Activated effector memory CD4-positive, alpha-beta T cell treated with Interleukin-2 at 50 U/mL for 16 hours (primary cell): Measurements from ENCODE around the gene RABGEF1.
"Not testable (repeated sequence)": the region's sequence is repeated elsewhere in the genome, so short reads cannot be mapped to it uniquely, and the experiment has no call there.

Experiments
- DNase-seq: peaks from one replicate; pipeline ENCODE4 v3.0.0-alpha.2; 2020

The RABGEF1 gene

DNA sequence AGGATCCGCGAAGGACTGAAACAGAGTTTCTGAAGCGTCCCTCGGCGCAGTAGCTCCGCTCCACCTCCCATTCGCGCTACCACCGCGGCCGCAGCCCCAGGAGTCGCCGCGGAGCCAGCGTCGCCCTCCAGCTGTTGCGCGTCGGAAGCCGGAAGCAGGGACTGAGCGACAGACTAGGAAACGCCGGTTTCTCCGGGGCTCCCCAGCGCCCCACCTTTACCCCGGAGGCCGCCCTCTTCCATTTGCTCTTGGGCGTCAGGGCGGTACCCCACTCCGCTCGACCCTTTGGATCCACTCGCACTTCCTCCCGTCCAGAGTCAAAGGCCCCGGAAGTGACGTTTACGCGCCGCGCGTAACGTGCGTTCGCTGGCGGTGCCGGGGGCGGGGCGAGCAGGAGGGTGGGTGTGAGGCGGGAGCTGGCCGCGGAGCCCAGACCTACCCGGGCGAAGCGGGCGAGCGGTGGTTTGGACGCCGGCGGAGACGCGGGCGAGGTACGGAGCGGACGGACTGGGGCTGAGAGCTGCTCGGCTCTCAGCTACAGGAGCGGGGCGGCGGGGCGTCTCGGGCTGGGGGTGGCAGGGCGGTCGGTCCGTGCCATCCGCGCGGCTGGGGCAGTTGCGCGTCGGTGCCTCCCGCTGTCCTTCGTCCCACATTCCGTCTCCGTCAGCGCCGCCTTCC lies at the start of gene RABGEF1:
TSS of gene RABGEF1 (plus strand) at position 432 of the 678 bp plus-strand sequence. CDS start 31,167 bp downstream, outside the sequence.
- peak; percentile 93 for DNase-seq

DNA sequence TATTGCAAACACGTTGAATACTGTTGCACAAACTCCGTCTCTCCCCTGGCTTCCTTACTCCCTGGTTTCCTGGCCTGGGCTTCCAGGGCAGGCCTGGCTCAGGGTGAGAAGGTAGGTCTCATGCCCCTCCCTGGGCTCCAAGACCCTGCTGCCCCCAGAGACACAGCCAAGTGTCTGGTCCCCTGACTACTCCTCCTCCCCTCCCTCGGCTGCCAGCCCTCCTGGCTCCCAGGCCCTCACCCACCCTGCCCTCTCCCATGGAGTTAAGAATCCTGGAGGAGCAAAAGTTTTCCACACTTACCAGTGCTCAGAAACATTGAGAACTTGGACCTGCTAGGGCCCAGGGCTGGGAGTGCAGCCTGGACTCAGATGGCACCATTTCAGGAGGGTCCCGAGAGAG lies 47.2 kb upstream of the RABGEF1 start:
- DNase-seq = no peak

DNA sequence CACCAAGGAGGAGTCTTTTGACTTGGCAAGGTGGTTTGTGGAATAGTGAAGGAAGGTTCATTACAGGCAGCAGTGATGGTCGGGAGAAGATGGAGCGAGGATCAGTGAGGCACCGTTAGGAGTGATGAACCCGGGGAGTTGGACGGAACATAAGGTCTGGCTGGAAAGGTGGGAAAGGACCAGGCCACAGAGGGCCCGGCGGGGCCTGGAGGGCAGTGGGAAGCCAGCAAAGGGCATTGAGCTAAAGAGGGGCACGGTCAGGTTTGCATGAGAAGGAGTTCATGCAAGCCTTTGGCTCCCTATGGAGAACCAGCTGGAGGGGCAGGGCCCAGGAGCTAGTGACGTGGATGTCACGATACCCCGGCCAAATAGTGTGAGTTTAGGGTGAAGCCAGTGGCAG lies 46.2 kb upstream of the RABGEF1 start:
- no peak for DNase-seq

GRCh38 chr7:66695417-66695816 lies 45.1 kb upstream of the RABGEF1 start:
- not testable (repeated sequence) for DNase-seq

- DNase-seq = not testable (repeated sequence)
Measured at GRCh38 chr7:66696134-66696533, 44.4 kb upstream of the RABGEF1 start.

DNA sequence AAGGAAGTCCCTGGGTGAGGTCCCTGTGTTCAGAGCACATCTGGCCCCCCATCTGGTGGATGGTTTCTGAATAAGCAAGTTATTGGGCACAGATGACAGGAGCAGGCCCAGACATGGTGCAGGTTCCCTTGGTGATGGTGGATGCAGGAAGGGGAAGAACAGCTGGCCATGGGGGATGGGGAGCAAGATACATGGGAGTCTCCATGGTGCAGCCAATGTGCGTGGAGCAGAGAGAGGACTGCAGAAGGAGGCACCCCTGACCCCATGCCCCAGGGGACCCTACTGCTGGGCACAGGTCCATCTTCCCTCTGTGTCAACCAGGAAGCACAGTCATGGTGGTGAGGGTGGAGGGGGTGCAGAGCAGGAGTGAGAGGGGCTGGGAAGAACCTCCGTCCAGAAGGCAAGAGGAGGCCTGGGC lies 43.8 kb upstream of the RABGEF1 start:
- DNase-seq = no peak

DNA sequence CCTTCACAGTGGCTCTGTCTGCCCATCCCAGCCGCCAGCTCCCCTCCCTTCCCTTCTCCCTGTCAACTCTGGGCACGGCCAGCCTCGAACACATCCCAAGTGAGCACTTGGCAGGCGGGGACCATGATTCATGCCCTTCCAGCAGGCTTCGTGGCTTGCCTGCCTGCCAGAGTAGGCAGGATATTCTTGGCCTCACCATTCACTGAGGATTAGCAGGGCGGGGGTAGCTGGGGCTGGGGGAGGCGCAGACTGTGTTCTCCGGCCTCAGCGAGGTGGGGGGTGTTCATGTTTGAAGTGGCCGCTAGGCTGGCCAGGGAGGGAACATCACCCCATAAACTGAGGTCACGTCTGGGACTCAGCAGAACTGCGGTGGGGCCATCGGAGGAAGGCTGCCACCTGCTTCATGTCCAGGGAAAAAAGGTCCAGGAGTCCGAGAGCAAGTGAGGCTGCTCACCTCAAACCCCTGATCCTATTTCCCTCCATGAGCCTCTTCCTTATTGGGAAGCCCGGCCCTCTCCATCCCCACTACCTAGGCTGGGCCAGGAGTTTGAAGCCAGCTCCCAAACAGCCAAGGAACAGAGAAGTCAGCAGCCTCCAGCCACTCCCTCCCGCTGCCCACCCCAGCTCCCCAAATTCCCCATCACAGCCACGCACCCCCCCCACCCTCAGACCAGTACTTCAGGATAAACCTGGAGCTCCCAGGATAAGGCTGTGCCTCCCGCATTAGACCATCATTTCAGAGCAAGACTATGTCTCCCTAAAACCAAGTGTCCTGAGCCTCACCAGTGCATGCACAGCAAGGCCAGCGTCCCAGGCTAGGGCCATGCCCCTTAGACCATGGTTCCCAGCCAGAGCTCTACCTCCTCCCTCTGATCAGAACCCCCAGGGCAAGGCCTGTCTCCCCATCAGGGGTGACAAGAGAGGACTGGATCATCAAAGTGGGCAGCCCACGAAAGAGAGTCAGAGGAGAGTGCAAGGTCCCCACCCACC lies 42.8 kb upstream of the RABGEF1 start:
- DNase-seq = no peak

GRCh38 chr7:66698652-66699205 lies 41.8 kb upstream of the RABGEF1 start:
- no peak for DNase-seq

- no peak for DNase-seq
Measured at GRCh38 chr7:66699998-66700397, 40.5 kb upstream of the RABGEF1 start.

DNA sequence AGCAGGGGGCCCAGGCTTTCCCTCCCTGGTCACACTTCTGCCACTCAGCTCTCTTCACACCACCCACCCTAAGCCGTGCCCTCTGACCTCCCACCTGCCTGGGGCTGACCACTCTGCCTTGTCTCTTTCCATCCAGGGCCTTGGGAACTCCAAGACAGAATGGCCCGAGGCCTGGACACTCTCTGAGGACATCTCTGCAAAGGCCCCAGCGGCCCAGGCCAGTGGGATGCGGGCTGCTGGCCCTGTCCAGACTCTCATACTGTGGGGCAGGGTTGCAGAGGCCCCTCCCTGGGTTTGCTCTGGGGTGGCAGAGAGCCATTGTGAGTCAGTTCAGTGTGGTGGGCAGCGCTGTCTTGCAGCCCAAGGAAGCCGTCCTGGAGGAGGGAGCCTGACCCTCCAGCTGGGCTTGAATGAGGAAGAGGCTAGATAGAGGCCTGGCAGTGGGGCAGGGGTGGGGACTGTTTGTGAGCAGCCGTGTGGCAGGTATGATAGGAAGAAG lies 39.9 kb upstream of the RABGEF1 start:
- DNase-seq = no peak

- no peak for DNase-seq
Measured at GRCh38 chr7:66707825-66708224, 32.7 kb upstream of the RABGEF1 start.

GRCh38 chr7:66710752-66711151 lies 29.8 kb upstream of the RABGEF1 start:
- DNase-seq = not testable (repeated sequence)

DNA sequence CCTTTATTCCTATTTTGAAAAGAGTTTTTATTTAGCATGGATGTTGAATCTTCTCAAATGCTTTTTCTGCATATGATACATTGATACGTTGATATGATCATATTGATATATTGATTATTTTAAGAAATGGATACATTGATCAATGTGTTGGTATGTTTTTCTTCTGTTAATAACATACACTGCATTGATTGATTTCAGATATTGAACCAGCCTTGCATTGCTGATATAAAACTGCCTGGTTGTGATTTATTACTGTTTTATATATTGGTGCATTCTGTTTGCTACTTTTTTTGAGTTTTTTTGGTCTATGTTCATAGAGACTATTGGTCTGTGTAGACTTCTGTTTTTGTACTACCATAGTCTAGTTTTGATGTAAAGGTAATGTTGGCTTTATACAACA lies 26.8 kb upstream of the RABGEF1 start:
- no peak for DNase-seq

DNA sequence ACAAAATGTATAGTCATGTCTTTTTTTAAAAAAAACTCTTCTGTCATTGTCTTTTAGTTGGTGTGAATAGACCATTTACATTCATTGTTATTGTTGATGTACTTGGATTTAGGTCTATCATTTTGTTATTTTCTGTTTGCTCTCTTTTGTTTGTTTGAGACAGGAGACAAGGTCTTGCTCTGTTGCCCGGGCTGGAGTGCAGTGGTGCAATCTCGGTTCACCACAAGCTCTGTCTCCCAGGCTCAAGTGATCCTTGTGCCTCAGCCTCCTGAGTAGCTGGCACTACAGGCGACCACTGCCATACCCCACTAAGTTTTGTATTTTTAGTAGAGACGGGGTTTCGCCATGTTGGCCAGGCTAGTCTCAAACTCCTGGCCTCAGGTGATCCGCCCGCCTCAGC lies 23.9 kb upstream of the RABGEF1 start:
- not testable (repeated sequence) for DNase-seq

- DNase-seq = no peak
Measured at GRCh38 chr7:66720561-66720960, 20.0 kb upstream of the RABGEF1 start.

DNA sequence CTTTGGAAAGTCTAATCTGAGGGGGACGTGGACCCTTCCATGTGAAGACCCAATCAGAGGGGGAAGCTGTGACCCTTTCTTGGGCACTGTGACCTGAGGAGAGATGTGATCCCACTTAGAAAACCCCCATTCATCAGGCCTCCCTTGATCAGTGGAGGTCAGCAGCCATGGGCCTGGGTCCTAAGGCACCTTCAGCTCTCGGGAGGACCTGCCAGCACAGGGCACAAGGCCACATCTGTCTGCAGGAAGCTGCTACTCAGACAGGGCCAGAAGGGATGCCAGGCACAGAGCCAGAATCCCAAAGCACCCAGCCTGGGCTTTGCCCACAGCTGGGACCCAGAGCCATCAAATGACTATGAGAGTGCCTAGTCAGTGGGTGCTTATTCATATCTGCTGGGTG lies 14.7 kb upstream of the RABGEF1 start:
- no peak for DNase-seq

DNA sequence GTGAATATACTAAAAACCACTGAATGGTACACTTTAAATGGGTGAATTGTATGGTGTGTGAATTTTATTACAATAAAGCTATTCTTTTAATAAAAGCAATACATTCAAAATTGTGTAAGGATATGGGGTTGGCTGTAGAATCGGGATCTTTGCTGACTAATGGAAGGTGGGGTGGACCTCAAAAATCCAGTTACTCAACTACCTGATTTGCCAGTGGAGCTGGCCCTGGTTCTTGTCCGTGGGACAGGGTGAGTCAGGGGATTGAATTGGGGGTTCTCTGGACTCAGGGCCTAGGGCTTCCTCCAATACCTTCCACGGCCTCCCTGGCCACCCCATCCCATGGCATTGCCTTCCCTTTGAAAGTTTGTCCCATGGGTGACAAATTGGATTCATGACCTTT lies 13.5 kb upstream of the RABGEF1 start:
- DNase-seq = no peak

DNA sequence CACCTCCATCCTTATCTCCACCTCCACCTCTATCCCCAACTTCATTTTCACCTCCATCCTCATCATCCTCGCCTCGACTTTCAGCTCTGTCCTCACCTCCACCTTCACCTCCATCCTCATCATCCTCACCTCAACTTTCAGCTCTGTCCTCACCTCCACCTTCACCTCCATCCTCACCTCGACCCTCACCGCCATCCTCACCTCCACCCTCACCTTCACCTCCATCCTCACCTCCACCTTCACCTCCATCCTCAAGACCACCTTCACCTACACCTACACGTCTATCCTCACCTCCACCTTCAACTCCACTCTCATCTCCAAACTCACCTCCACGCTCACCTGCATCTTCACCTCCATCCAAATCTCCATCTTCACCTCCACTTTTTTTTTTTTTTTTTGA lies 12.0 kb upstream of the RABGEF1 start:
- no peak for DNase-seq

DNA sequence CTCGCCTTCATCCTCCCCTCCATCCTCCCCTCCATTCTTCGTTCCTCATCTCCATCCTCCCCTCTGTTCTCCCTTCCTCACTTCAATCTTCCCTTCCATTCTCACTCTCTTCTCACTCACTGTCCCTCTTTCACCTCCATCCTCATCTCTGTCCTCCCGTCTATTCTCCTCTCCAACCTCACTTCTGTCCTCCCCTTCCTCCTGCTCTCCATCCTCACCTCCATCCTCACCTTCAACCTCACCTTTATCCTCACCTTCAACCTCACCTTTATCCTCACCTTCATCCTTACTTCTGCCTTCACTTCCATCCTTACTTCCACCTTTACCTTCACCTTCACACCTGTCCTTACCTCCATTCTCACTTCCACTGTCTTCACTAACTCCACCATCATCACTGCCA lies 11.3 kb upstream of the RABGEF1 start:
- no peak for DNase-seq

- no peak for DNase-seq
Measured at GRCh38 chr7:66731986-66732385, 8.5 kb upstream of the RABGEF1 start.

DNA sequence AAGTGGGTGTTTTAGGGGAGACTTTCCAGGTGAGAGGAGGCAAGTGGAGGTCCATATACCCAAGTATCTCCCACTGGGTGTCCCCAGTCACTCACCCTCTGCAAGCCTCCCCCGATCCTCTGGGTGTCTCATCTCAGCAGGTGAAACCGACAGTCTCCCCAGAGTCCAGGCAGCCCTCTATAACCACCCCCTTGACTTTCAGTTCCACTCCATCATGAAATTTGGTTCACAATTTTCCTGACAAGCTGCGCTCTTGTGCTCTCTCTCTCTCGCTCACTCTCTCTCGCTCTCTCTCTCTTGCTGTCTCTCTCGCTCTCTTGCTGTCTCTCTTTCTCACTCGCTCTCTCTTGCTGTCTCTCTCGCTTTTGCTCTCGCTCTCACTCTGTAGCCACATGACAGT lies 8.1 kb upstream of the RABGEF1 start:
- no peak for DNase-seq

DNA sequence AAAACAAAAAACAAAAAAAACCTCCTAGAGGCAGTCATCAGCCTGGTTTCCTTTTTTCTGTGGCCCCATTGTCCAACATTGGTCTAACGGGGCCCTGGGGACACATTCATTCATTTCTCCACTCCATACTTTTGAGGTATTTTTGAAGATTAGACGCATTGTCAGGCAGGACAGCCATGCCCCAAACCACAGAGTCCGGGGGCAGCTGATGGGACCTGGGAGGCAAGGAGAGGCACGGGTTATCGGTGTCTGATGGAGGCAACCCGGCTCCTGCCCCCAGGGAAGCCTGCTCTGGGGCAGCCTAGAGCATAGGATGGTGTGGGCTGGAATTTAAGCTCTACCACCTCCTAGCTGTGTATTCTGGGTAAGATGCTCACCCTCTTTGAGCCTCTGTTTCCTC lies 6.5 kb upstream of the RABGEF1 start:
- no peak for DNase-seq

DNA sequence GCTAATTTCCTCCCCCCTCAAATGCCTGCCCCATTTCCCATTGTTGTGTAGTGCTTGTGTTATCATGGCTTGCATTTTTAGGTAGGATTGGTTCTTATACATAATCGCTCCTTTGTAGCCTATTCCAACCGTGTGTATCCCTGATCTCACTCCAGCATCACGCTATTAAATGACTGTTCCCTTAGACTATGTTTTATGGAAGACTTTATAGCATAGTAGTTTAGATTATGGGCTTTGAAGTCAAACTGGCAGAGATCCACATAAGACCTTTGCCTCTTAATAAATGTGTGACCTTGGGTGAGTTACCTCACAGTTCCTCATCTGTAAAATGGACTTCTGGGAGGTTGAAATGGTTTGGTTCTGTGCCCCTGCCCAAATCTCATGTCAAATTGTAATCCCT lies 5.4 kb upstream of the RABGEF1 start:
- DNase-seq = no peak

- no peak for DNase-seq
Measured at GRCh38 chr7:66735850-66736249, 4.7 kb upstream of the RABGEF1 start.
